Fibroblast of skin of back (primary cell): ENCODE data around the gene LIN7B.

Experiments used
- DNase-seq: peaks from one replicate; pipeline ENCODE4 v3.0.0-alpha.2; 2013

LIN7B gene

DNA sequence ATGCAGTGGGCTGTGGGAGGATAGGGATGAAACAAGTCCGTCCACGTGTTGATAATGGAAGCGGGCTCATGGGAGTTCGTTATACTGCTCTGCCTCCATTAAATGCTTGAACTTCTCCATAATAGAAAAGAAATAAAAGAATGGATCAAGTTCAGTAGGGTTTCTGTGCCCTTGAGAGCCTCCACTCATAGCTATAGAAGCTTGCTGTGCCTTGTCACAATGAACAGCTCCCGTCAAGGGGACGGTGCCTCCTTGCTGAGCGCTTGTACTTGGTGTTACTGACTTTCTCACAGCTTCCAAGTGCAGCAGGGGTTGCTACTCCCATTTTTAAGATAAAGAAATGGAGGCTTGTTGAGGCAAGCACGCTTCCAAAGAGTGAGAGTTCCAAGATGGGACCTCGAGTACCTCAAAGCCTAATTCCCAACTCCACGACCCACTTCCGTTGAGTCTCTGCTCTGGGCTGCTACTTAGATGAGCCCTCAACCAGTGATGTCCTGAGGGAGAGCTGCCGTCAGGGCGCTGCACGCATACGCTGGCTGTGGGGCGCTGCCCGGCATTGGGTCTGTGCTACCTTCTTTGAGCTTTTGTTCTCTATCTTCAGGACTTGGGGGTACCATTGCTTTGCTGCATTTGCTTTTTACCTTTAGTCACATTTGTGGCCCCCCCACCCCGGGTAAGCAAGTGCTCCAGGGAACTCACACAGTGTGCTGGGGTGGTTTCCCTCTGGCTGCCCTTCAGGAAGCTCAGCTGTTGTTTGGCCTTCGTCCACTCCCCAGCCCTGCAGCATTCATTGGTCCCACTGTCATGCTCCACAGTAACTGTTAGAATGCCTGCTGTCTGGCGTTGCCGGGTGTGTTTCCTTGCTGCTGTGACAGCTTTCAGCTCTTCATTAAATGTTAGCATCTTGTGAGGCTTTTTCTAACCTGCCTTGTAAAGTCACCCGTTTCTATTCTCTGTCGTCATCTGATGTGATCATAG, 19.4 kb upstream of the LIN7B start:
- no peak for DNase-seq

DNA sequence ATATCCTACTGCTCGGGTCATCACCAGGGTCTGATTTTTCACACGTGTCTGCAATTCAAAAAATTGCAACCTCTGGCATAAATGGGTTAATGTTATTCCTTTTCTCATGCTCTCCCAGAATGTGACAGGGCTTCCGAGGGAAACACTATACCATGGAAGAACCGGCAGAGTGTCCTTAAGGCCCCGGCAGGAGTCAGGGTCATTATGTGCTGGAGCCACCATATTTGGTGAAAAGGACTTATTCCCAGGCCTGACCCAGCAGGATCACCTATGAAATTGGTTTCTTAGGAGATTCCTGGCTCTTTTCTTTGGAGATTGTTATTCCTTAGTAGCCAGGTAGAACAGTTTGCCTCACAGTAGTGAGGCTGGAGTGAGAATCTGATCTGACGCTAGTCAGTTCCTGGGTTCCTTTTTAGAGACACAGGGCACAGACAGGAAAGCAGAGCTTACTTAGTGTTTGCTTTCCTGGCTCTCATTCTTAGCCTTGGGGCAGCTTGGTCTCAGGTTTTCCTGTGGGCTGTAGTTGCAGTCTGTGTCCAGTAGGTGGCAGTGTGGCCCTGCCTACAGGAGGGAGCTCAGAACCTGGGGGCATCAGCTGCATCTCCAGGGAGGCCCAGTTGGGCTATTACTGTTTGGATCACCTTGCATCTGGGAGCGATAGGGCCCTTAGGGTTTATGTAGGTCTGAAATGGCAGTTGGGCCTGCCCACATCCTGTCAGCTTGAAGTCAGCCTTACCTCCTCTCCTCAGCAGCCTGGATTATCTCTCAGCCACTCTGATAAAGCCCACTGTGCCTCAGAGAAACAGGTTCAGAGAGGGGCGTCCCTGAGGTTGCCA, 16.5 kb upstream of the LIN7B start:
- DNase-seq = peak; percentile 72

DNA sequence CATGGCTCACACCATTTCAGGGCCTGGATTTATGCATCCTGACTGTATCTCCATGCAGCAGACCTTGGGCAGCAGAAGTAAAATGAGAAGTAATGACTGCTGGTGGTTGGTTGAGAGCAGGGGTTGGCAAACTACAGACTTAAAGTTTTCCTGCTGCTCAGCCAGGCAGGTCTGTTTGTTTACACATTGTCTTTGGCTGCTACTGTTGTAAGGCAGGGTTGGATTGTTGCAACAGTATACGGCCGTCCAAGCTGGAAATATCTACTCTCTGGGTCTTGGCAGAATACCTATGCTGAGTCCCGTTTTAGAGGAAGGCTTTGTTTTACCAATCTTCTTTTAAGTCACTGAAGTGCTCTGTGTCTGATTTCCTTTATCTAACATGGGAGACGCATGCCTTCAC, 15.4 kb upstream of the LIN7B start:
- no peak for DNase-seq

DNA sequence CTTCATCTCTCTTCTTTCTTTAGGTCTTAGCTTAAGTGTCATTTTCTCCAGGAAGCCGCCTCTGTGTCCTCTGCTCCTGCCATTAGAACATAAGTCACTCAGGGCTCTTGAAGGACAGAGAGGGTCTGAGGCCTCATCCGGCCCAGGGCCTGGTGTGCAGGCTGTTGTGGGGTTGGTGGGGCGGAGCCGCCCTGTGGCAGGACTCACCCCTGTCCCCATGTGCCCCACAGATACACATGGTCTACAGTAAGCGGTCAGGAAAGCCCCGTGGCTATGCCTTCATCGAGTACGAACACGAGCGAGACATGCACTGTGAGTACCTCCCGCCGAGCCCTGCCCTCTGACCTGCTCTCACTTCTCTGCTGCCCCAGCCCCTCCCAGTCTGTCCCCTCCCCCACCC, 13.0 kb upstream of the LIN7B start:
- DNase-seq = no peak

DNA sequence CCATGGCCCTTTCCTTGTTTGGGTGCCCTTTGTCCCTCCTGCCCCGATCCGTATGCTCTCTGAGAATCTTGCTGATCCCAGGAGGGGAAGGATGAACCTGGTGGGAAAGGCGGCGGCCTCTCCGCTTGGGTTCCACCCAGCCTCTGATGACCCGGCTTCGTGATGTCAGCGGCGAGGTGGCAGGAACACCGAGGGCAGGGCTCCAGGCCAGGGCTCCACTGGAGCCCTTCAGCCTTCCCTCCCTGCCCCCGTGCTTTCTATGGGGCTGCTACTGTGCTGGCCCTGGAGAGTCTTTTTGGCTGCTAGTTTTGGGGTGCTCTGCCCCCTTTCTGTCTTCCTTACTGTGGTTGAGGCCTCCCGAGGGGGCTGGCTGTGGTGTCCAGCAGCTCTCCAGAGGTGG, 11.9 kb upstream of the LIN7B start:
- no peak for DNase-seq

DNA sequence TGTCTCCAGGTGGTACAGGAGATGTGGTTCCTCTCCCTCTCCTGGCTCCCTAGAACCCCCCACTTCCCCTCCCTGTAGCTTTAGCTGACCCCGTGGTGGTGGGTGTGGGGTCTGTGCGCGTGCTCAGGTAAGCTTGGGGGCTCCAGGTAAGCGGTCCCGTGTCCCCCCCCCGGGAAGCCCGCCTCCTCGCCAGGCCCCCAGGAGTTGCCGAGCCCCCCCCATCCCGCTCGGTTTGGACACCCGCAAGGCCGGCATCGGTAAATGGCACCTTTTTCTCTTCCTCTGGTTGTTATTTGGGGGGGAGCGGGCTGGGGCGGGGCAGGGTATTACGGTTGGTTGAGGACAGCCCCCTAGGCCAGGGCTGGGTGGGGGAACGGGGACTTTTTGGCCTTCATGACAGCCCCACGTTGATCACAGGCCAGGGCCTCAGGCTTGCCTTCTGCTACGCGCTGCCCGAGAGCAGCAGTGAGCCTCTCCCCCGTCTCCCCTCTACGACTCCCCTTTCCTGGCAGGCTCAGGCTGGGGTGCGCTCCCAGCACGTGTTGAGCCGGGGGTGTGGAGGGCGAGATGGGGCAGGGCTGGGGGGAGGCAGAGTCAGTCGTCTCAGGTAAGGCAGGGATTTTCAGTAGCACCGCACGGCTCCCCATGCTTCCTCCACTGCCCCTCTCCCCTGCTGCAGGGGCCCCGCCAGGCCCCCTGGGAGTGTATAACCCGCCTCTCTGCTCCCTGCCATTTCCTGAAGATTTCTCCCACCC, 10.7 kb upstream of the LIN7B start:
- DNase-seq = no peak

DNA sequence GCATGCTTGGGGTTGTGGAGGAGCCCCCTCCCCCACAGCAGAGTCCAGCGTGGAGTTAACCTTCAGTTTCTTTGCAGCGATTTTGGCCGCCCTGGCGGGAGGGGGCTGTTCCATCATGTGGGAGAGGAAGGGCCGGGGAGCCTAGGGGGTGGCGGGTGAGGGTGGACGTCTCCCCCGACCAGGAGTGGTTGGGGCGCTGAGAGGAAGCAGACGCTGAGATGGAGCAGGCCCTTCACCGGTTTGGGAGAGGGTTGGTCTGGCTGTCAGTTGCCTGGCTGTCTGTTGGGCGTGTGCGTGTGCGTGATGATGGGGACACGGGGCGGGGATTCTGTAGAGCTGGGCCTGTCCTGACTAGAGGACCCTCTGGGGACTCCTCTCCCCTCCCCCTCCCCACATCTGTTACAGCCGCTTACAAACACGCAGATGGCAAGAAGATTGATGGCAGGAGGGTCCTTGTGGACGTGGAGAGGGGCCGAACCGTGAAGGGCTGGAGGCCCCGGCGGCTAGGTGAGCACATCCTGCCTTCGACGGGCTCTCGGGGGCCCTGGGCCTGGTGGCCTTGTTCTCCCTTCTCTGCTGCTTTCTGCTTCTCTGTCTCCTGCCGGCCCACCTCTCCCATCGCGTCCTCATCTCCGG, 9.8 kb upstream of the LIN7B start:
- no peak for DNase-seq

DNA sequence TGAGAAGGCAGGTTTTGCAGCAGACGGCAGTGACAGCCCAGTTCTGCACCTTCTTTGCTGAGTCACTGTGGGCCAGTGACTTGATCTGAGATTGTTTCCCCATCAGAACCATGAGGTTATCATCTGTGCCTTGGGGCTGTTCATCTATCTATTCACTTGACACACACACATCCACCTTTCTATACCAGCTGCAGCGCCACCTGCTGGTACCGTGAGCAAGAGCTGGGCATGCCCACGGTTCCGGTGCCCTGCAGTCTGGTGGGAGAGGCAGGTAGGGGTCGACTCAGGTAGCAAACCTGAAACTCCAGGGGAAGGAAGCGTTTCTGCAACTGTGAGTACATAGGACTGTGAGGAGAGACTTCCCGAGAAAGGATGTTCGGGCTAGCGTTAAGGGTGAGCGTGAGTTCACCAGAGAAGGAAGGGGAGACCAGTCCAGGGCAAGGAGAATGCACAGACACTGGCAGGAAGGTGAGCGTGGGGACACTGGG, 7.5 kb upstream of the LIN7B start:
- DNase-seq = peak; percentile 43

DNA sequence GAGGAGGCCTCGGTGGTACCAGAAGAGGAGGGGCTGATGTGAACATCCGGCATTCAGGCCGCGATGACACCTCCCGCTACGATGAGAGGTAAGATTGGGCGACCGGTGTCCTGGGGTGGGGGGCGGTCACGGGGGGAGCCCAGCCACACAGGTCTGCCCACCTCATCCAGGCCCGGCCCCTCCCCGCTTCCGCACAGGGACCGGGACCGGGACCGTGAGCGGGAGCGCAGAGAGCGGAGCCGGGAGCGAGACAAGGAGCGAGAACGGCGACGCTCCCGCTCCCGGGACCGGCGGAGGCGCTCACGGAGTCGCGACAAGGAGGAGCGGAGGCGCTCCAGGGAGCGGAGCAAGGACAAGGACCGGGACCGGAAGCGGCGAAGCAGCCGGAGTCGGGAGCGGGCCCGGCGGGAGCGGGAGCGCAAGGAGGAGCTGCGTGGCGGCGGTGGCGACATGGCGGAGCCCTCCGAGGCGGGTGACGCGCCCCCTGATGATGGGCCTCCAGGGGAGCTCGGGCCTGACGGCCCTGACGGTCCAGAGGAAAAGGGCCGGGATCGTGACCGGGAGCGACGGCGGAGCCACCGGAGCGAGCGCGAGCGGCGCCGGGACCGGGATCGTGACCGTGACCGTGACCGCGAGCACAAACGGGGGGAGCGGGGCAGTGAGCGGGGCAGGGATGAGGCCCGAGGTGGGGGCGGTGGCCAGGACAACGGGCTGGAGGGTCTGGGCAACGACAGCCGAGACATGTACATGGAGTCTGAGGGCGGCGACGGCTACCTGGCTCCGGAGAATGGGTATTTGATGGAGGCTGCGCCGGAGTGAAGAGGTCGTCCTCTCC, 6.3 kb upstream of the LIN7B start:
- no peak for DNase-seq

DNA sequence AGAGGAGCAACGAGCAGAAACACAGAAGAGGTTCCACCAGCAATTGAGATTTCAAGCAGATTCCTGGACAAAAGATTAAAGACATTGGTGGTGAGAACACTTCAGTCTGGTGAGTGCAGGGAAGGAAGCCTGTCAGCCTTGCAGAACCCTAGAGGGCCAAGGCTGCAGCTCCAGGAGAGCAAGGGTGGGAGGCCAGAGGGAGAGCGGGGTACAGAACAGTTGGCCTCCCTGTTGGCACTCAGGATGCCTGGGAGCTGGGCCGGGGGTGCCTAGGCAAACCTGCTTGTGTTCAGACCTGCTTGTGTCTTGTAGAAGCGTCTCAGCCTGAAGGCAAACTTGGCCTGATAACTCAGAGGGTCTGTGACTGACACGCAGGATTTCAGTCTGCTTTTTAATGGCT, 5.1 kb upstream of the LIN7B start:
- DNase-seq = no peak

DNA sequence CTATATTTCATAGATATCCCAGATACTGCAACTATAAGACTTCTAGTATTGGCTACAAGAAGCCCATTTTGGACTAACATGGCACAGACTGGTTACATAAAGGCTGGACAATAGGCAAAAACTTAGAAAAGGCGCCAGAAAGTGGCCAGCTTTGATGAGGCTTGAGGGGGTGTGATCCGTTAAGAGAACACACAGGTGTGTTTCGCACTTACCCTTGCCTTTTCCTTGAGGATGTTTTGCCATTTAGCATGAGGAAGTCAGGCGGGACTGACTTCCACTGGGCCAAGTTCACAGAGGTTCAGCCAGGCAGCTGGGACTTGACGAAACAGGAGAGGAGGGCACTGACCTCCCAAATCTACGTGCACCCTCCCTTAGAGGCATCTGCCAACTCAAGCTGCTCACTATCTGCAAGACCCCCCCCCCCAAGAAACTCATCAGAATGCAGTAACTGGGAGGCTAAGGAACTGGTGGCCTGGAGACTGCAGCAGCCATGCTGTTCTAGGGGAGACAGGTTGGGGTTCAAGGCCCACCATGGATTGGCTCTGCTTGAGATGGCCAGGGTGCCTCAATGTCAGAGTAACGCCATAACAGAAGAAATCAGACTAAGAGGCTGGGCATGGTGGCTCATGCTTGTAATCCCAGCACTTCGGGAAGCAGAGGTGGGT, 4.5 kb upstream of the LIN7B start:
- no peak for DNase-seq

DNA sequence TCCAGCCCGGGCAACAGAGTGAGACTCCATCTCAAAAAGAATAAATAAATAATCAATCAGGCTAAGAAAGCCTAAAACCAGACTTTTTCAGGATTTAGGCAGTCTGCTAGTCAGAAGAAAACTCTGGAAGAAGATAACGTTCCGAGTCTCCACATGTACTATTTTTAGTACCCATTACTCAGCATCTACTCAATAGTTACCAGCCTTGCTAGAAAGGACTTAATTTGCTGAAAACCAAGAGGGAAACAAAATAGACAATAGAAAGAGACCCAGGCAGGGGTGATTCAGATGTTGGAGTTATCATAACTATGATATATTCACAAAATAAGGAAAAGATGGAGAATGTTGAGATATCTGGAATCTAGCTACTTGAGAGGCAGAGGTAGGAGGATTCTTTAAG, 3.6 kb upstream of the LIN7B start:
- peak; percentile 54 for DNase-seq

DNA sequence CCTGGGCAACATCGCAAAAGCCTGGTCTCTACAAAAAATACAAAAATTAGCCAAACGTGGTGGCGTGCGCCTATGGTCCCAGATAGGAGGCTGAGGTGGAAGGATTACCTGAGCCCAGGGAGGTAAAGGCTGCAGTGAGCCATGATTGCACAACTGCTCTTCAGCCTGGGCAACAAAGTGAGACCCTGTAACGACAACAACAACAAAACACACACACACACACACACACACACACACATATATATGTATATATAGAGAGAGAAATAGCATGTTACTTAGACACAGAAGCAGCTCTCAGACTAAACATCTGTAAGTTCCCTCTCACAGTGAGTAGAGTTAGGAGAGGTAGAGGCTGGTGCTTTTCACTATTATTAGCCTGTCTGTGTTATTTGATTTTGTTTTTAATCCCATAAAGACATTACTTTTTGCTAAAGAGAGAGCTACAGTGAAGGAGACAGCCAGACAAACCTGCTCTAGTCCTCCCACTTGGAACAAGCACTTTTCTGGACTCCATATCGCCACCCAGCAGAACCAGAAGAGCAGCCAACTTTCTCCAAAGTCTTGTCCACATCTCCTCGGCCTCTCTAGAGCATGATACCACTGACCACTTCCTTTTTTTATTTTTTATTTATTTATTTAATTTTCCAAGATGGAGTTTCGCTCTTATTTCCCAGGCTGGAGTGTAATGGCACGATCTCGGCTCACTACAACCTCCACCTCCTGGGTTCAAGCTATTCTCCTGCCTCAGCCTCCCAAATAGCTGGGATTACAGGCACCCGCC, 2.8 kb upstream of the LIN7B start:
- DNase-seq = no peak

DNA sequence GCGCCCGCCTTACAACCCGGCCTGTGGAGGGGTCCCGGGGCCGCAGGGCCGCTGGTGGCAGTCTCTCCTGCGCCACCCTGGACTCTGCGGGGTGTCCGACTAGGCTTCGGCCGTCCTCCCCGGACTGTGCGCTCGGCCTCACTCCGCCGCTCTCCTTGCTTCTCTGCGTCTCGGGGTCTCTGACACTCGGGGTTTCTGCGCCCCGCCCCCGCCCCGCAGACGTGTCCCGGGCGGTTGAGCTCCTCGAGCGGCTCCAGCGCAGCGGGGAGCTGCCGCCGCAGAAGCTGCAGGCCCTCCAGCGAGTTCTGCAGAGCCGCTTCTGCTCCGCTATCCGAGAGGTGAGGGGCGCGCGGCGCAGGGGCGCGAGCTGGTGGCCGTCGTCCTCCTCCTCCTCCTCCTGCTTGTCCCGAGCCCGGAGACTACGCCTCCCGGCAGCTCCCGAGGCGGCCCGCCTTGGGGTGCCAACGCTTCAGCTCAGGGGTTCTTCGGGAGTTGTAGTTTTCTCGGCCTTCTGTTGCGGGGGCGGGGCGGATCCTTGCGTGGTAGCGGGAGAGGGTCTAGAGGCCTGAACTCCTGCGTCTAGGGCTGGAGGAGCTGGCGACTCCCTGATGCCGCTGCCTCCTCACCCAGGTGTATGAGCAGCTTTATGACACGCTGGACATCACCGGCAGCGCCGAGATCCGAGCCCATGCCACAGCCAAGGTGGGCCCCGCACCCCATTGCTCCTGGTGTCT, 627 bp downstream of the LIN7B start:
- peak; percentile 62 for DNase-seq

DNA sequence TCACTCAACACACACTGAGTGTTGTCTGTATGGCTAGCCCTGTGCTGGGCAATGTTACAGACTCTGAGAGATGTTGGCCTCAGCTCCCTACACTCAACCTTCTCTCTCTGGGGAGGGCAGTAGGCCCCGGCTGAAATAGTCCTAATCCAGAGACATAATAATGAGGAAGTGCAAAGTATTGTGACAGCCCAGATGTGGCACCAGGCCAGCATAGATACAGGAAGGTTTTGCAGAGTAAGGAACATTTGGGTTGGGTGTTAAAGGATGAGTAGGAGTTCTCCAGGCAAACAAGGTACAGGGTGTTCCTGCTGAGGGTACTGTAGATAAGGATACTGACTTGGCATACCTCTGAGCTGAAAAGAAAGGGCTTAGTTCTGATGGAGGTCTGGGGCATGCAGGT, 2.4 kb downstream of the LIN7B start:
- no peak for DNase-seq

DNA sequence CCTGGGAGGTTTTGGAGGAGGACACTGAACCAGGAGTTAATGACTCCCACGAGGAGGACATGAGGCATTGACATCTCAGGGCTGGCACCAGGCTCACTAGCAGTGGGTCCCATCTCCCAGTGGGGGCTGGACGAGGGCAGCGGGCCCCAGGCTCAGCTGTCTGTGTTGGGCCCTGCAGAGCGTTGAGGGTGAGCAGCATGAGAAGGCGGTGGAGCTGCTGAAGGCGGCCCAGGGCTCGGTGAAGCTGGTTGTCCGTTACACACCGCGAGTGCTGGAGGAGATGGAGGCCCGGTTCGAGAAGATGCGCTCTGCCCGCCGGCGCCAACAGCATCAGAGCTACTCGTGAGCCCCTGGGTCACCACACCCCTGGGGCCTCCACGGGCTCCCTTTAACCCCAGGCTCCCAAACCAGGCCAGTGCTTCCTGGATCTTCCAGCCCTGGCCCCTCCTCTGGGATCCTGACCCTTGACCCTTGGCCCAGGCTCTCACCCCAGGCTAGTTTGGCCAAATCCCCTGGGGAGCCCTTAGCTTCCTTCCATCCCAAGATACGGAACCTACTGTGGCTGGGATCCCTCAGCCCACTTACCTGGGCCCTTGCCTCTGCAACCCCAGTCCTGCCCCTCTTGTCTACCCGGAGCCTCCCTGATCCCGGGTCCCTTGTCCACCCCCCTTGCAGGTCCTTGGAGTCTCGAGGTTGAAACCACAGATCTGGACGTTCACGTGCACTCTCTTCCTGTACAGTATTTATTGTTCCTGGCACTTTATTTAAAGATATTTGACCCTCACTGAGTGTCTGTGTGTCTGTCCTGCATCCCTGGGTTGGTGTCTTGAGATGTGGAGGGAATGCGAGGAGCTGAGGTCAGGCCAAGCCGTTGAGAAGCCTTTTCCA, 3.8 kb downstream of the LIN7B start:
- no peak for DNase-seq

DNA sequence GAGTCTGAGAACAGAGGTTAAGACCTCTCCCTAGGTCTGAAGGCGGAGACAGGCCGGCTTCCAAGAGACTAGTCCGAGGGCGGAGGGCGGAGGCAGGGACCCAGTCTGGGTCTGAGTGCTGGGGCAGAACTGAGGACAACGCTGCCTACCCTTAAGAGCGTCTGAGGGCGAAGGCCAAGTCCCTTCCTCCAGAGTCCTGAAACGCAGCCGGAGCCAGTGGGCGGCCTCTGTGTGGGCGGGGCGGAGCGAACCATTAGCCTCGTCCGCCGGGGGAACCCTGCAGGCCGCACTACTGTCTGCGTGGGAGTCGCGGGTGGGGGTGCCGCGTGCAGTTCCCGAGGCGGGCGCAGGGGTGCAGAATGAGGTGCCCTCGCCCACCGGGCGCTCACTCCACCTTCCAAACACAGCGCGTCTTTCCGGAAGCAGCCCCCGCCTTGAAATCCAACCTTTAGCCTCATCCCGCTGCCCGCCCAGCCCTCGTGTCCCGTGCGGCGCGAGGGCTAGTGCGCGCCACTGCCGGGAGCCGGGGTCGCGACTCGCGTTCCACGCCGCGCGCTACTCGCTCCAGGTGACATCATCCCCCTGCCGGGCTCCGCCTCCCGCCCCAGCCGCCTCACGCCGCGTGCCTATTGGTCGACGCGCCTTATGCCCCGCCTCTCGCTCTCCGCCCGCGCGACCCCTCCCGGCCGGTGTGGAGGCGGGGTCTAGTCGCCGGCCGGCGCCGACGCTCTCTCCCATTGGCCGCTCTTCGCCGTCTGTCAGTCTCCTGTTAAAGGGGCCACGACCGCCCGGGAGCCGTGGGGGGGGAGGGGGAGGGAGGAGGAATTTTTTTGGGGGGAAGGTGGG, 4.6 kb downstream of the LIN7B start, which contains the start of gene C19orf73:
TSS of gene C19orf73 (minus strand) at position 579 of the 846 bp plus-strand sequence. CDS start at position 458, 121 bp downstream.
- DNase-seq = peak; percentile 91
